ENCODE measurements around the gene MAB21L4. TPM values are rescaled to one million over a fixed set of nuclear protein-coding genes. Genes with fewer than 3 reads are reported as not detected.

Gene MAB21L4
- total RNA-seq, 1 donor from 2014 or later: not detected

DNA sequence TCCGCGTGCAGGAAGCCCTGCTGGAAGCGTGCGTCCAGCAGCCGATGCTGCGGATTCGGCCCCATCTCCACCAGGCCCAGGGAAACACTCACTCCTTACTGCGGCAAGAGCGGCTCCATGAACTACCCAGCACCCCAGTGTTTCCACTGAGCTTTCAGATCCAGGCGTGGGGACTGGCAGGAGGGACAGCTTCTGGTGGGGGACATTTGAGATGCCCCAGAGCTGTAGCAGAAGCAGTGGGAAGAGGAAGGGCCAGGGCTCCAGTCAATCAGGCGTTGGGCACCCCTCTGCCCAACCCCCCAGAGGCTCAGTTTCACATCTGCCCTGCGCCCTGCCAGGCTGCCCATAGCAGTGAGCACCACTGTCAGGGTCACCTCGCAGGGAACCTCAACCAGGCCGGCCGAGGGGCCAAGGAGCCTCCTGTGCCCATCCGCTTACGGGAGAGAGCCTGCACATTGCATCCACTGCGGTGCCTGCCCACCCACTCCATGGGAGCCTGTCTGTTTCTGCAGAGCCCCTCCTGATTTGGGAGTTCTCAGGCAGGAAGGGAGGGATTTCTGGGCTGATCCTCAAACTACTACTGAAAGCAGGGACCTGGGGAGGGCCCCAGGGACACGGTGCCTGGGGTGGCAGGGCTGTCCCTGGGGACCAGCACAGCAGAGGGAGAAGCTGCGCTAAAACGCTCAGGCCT, 22.7 kb downstream of the MAB21L4 start:
- H3K4me3 Mint-ChIP-seq: no peak overlapping the region
- H3K9me3 Mint-ChIP-seq: no peaks in the 10 kb centered on the region
- TF ChIP-seq, protein P1, sequence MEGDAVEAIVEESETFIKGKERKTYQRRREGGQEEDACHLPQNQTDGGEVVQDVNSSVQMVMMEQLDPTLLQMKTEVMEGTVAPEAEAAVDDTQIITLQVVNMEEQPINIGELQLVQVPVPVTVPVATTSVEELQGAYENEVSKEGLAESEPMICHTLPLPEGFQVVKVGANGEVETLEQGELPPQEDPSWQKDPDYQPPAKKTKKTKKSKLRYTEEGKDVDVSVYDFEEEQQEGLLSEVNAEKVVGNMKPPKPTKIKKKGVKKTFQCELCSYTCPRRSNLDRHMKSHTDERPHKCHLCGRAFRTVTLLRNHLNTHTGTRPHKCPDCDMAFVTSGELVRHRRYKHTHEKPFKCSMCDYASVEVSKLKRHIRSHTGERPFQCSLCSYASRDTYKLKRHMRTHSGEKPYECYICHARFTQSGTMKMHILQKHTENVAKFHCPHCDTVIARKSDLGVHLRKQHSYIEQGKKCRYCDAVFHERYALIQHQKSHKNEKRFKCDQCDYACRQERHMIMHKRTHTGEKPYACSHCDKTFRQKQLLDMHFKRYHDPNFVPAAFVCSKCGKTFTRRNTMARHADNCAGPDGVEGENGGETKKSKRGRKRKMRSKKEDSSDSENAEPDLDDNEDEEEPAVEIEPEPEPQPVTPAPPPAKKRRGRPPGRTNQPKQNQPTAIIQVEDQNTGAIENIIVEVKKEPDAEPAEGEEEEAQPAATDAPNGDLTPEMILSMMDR (conservative IDR thresholded peaks at IDR 0.05): no peak
- no peak overlapping the region for H3K27ac Mint-ChIP-seq (ENCODE audit: unreplicated experiment)
- H3K36me3 Mint-ChIP-seq (ENCODE audit: low read depth): no peaks in the 10 kb centered on the region
- no peak for DNase-seq (ENCODE audit: low read depth, low spot score)
- H3K27me3 Mint-ChIP-seq (ENCODE audit: low read depth): no peaks in the 10 kb centered on the region
- H3K4me1 Mint-ChIP-seq: no peaks in the 10 kb centered on the region

GRCh38 chr2:240872317-240873097, 23.4 kb downstream of the MAB21L4 start:
- Mint-ChIP-seq H3K4me1 (no peaks in the 10 kb centered on the region), H3K4me3 (no peak overlapping the region), H3K27ac (ENCODE audit: unreplicated experiment) (no peak overlapping the region), H3K36me3 (ENCODE audit: low read depth) (no peaks in the 10 kb centered on the region), H3K9me3 (no peaks in the 10 kb centered on the region), H3K27me3 (ENCODE audit: low read depth) (no peaks in the 10 kb centered on the region)
- TF ChIP-seq, protein P1 (conservative IDR thresholded peaks at IDR 0.05): no peak
- DNase-seq (ENCODE audit: low read depth, low spot score): no peak

- TF ChIP-seq, protein P1 (conservative IDR thresholded peaks at IDR 0.05): no peak
- Mint-ChIP-seq H3K9me3 (no peaks in the 10 kb centered on the region), H3K36me3 (ENCODE audit: low read depth) (no peaks in the 10 kb centered on the region), H3K4me1 (no peaks in the 10 kb centered on the region), H3K4me3 (no peak overlapping the region), H3K27ac (ENCODE audit: unreplicated experiment) (peak overlapping the region; percentile 19), H3K27me3 (ENCODE audit: low read depth) (no peaks in the 10 kb centered on the region)
- no peak for DNase-seq (ENCODE audit: low read depth, low spot score)
Measured at GRCh38 chr2:240871071-240871958, 24.6 kb downstream of the MAB21L4 start.

GRCh38 chr2:240869956-240870875, 25.7 kb downstream of the MAB21L4 start:
- no peaks in the 10 kb centered on the region for H3K27me3 Mint-ChIP-seq (ENCODE audit: low read depth)
- no peak for DNase-seq (ENCODE audit: low read depth, low spot score)

More at GRCh38 chr2:240869956-240870875, 25.7 kb downstream of the MAB21L4 start:
- Mint-ChIP-seq H3K9me3 (no peaks in the 10 kb centered on the region), H3K27ac (ENCODE audit: unreplicated experiment) (no peak overlapping the region), H3K4me3 (no peak overlapping the region), H3K36me3 (ENCODE audit: low read depth) (no peaks in the 10 kb centered on the region), H3K4me1 (no peaks in the 10 kb centered on the region)
- TF ChIP-seq, protein P1 (conservative IDR thresholded peaks at IDR 0.05): no peak

All from neural crest cell (in vitro differentiated cells).